Gastrocnemius medialis (tissue), 4 donors: ENCODE results near the gene LIMCH1.

Source experiments
- CTCF ChIP-seq, 5 experiments: fragments of 450-650 bp in 3 of 5; fragments of 200-600 bp in 2 of 5; sonication (generic) in 2 of 5; IDR thresholded peaks in 4 of 5; conservative IDR thresholded peaks in 1 of 5; 1 replicate in 4 of 5; 2 replicates in 1 of 5; pipeline ENCODE4 v1.5.1; 2016 to 2019; ENCODE audit warnings: antibody characterized with exemption in 5 of 5, mild to moderate bottlenecking in 3 of 5, moderate library complexity in 3 of 5
- POLR2A ChIP-seq, 2 donors: fragments of 450-650 bp; IDR thresholded peaks; one replicate each; pipeline ENCODE4 v1.6.1; 2017; ENCODE audit warnings: antibody characterized with exemption in 2 of 2, mild to moderate bottlenecking in 2 of 2, moderate library complexity in 2 of 2

GRCh38 chr4:41580007-41580406 is 42.0 kb downstream of the LIMCH1 start:
- TF ChIP-seq CTCF (IDR thresholded peaks at IDR 0.05 in 4 of 5, conservative IDR thresholded peaks at IDR 0.05 in 1 of 5): no peak
- no peak for TF ChIP-seq POLR2A (IDR thresholded peaks at IDR 0.05)
